H1 (cell line): ENCODE results near the gene ZNF155. TPM values are rescaled to one million over a fixed set of nuclear protein-coding genes. Genes with fewer than 3 reads are reported as not detected.
A peak's percentile ranks its signal among the peaks of the same experiment; 100 is the strongest.

Source experiments
- CTCF ChIA-PET: fragments of 300-600 bp; sonication (Branson Sonifier 250); formaldehyde crosslinking; loops from one replicate; lab custom pipeline; 2021; ENCODE audit not compliant: partially characterized antibody; lab: Charles Lee
- POLR2A ChIA-PET: fragments of 300-600 bp; sonication (Branson Sonifier 250); formaldehyde crosslinking; loops from one replicate; lab custom pipeline; 2021; ENCODE audit warnings: inconsistent platforms; ENCODE audit not compliant: partially characterized antibody; lab: Charles Lee
- DNase-seq, 2 experiments: peaks; one replicate each; pipeline versions ENCODE4 v3.0.0 to v3.0.0-alpha.2; 2010 to 2022; ENCODE audit warnings: low spot score in 2 of 2, low read depth in 1 of 2, mixed read lengths in 1 of 2
- FAIRE-seq: peaks from 2 replicates; lab custom pipeline; 2011; peaks lifted over from hg19 to GRCh38; lab: Jason Lieb, UNC
- H2AFZ ChIP-seq: 2 replicates; pipeline ENCODE4 v1.8.1; 2012; ENCODE audit warnings: low read length, inconsistent platforms
- H2AK5ac ChIP-seq: 2 replicates; pipeline ENCODE4 v1.6.1; 2013; ENCODE audit warnings: low read depth, low read length
- H2BK120ac ChIP-seq: replicated peaks from 2 replicates; pipeline ENCODE3; 2013; ENCODE audit warnings: low read depth, low read length, inconsistent platforms
- H2BK12ac ChIP-seq: 2 replicates; pipeline ENCODE4 v1.6.1; 2013; ENCODE audit warnings: low read depth, low read length
- H2BK15ac ChIP-seq: 2 replicates; pipeline ENCODE4 v1.6.1; 2013; ENCODE audit warnings: low read length
- H2BK20ac ChIP-seq: 2 replicates; pipeline ENCODE4 v1.6.1; 2013; ENCODE audit warnings: low read length
- H2BK5ac ChIP-seq: 2 replicates; pipeline ENCODE4 v1.6.1; 2013; ENCODE audit warnings: low read depth, low read length
- H3K14ac ChIP-seq: 2 replicates; pipeline ENCODE4 v1.6.1; 2013; ENCODE audit warnings: inconsistent platforms; ENCODE audit not compliant: insufficient read length
- H3K18ac ChIP-seq: 2 replicates; pipeline ENCODE4 v1.6.1; 2013; ENCODE audit warnings: low read length; ENCODE audit errors: extremely low read depth
- H3K23ac ChIP-seq: 2 replicates; pipeline ENCODE4 v1.6.1; 2013; ENCODE audit warnings: inconsistent platforms; ENCODE audit not compliant: insufficient read length
- H3K23me2 ChIP-seq: 2 replicates; pipeline ENCODE4 v1.6.1; 2013; ENCODE audit warnings: low read depth, low read length
- H3K27ac ChIP-seq: 2 replicates; pipeline ENCODE4 v1.6.1; 2011; ENCODE audit warnings: low read depth, low read length, inconsistent platforms
- H3K27me3 ChIP-seq, 4 experiments: replicated peaks in 1 of 4; 1 replicate in 1 of 4; 2 replicates in 3 of 4; pipeline versions ENCODE4 v1.6.1 to v1.8.1; 2011 to 2013; ENCODE audit warnings: low read length in 3 of 4, mild to moderate bottlenecking in 3 of 4, inconsistent platforms in 2 of 4, mixed read lengths in 2 of 4, moderate library complexity in 1 of 4; ENCODE audit not compliant: control insufficient read depth in 3 of 4, insufficient read depth in 3 of 4; ENCODE audit errors: extremely low read depth in 1 of 4
- H3K36me3 ChIP-seq, 4 experiments: 2 replicates each; pipeline versions ENCODE4 v1.6.1 to v1.8.1; 2011 to 2013; ENCODE audit warnings: mild to moderate bottlenecking in 4 of 4, low read length in 3 of 4, moderate library complexity in 2 of 4, control low read depth in 1 of 4, inconsistent platforms in 1 of 4; ENCODE audit not compliant: insufficient read depth in 4 of 4, control insufficient read depth in 2 of 4
- H3K4ac ChIP-seq: replicated peaks from 2 replicates; pipeline ENCODE3; 2013; ENCODE audit warnings: low read length, low read depth, mixed read lengths, inconsistent platforms; ENCODE audit not compliant: insufficient read length
- H3K4me1 ChIP-seq, 4 experiments: replicated peaks in 1 of 4; 1 replicate in 1 of 4; 2 replicates in 3 of 4; pipeline versions ENCODE4 v1.6.1 to v1.8.1; 2011 to 2013; ENCODE audit warnings: low read length in 3 of 4, inconsistent platforms in 2 of 4, mixed read lengths in 1 of 4; ENCODE audit not compliant: insufficient read depth in 4 of 4, control insufficient read depth in 3 of 4
- H3K4me2 ChIP-seq, 2 experiments: 2 replicates each; pipeline versions ENCODE4 v1.6.1 to v1.8.1; 2011 to 2013; ENCODE audit warnings: low read depth in 2 of 2, low read length in 2 of 2, control low read depth in 1 of 2, inconsistent platforms in 1 of 2, mild to moderate bottlenecking in 1 of 2; ENCODE audit not compliant: insufficient read depth in 1 of 2
- H3K4me3 ChIP-seq, 4 experiments: fragments of 200-600, 300-600 bp in 1 of 4; sonication (generic), shearing (Covaris generic), sonication (Bioruptor Twin) in 1 of 4; 2 replicates each; pipeline versions ENCODE4 v1.5.1 to v1.8.1; 2011 to 2016; ENCODE audit warnings: low read length in 4 of 4, low read depth in 3 of 4, control low read depth in 2 of 4, inconsistent platforms in 2 of 4, mild to moderate bottlenecking in 2 of 4, mixed read lengths in 1 of 4, moderate library complexity in 1 of 4; ENCODE audit not compliant: insufficient read depth in 2 of 4; ENCODE audit errors: extremely low read depth in 1 of 4
- H3K56ac ChIP-seq: replicated peaks from 2 replicates; pipeline ENCODE3; 2013; ENCODE audit warnings: low read depth, mild to moderate bottlenecking, mixed read lengths, low read length, inconsistent platforms; ENCODE audit not compliant: insufficient read length
- H3K79me1 ChIP-seq: 2 replicates; pipeline ENCODE4 v1.6.1; 2013; ENCODE audit warnings: low read depth, low read length, control low read depth
- H3K79me2 ChIP-seq, 2 experiments: 2 replicates each; pipeline versions ENCODE4 v1.6.1 to v1.8.1; 2012 to 2013; ENCODE audit warnings: low read length in 2 of 2, mild to moderate bottlenecking in 2 of 2, inconsistent platforms in 1 of 2; ENCODE audit not compliant: insufficient read depth in 2 of 2, control insufficient read depth in 1 of 2
- H3K9ac ChIP-seq, 4 experiments: replicated peaks in 1 of 4; 1 replicate in 1 of 4; 2 replicates in 3 of 4; pipeline versions ENCODE4 v1.6.1 to v1.8.1; 2011 to 2013; ENCODE audit warnings: low read depth in 3 of 4, low read length in 3 of 4, control low read depth in 2 of 4, mild to moderate bottlenecking in 2 of 4, moderate library complexity in 2 of 4, inconsistent platforms in 1 of 4; ENCODE audit errors: extremely low read depth in 1 of 4
- H3K9me3 ChIP-seq, 2 experiments: 2 replicates each; pipeline versions ENCODE4 v1.6.1 to v1.8.1; 2012 to 2013; ENCODE audit warnings: mild to moderate bottlenecking in 2 of 2, moderate library complexity in 2 of 2, control low read depth in 1 of 2, inconsistent platforms in 1 of 2, low read depth in 1 of 2, low read length in 1 of 2, mixed read lengths in 1 of 2; ENCODE audit not compliant: insufficient read depth in 2 of 2
- H4K20me1 ChIP-seq, 2 experiments: replicated peaks in 1 of 2; 2 replicates each; pipeline versions ENCODE3 to v1.8.1; 2011 to 2013; ENCODE audit warnings: inconsistent platforms in 2 of 2, low read length in 2 of 2, mild to moderate bottlenecking in 1 of 2; ENCODE audit not compliant: insufficient read depth in 2 of 2, control insufficient read depth in 1 of 2
- H4K5ac ChIP-seq: 2 replicates; pipeline ENCODE4 v1.6.1; 2013; ENCODE audit warnings: low read length, low read depth, mixed read lengths, inconsistent platforms; ENCODE audit not compliant: insufficient read length
- H4K8ac ChIP-seq: 2 replicates; pipeline ENCODE4 v1.8.0; 2013; ENCODE audit warnings: mild to moderate bottlenecking, moderate library complexity, low read length, inconsistent platforms; ENCODE audit not compliant: insufficient read depth; ENCODE audit errors: extremely low read depth
- H4K91ac ChIP-seq: replicated peaks from 2 replicates; pipeline ENCODE3; 2013; ENCODE audit warnings: low read length, mixed read lengths, inconsistent platforms; ENCODE audit not compliant: insufficient read length
- GTF2F1 ChIP-seq: IDR thresholded peaks from 2 replicates; pipeline ENCODE4 v1.6.1; 2012; ENCODE audit warnings: low read depth, low read length, improper control_type of control experiment, borderline replicate concordance
- POLR2A ChIP-seq, 2 experiments: IDR thresholded peaks; 1 replicate in 1 of 2; 2 replicates in 1 of 2; pipeline ENCODE4 v1.6.1; 2011; ENCODE audit warnings: low read depth in 2 of 2, low read length in 2 of 2, mild to moderate bottlenecking in 2 of 2; ENCODE audit errors: control extremely low read depth in 1 of 2
- ZNF274 ChIP-seq: IDR thresholded peaks from 2 replicates; pipeline ENCODE4 v1.7.0; 2012; ENCODE audit warnings: low read length, borderline replicate concordance; ENCODE audit errors: extremely low read depth
- WGBS, 2 experiments: shearing (Covaris generic) in 1 of 2; methylation state at CpG; one replicate each; pipeline versions ENCODE4 v1.1.6 to v1.1.7; 2013 to 2015; ENCODE audit warnings: low lambda C conversion rate in 2 of 2, mixed read lengths in 2 of 2, inconsistent platforms in 1 of 2, low coverage in 1 of 2, missing lambda C conversion rate in 1 of 2; ENCODE audit not compliant: insufficient replicate concordance in 2 of 2, insufficient coverage in 1 of 2, insufficient read length in 1 of 2; ENCODE audit errors: extremely low coverage in 1 of 2, missing lambda C conversion rate in 1 of 2; 5-methylcytosine and 5-hydroxymethylcytosine counted together
- polyA plus RNA-seq, 7 experiments: library from polyadenylated mRNA; depleted of rRNA in 3 of 7; stranded (reverse) in 5 of 7; unstranded in 2 of 7; fragments of >200 nt in 5 of 7; fragments of 200-250 nt in 2 of 7; gene quantifications; 1 replicate in 5 of 7; 2 replicates in 1 of 7; 4 replicates in 1 of 7; pipeline versions ENCODE4 v1.2.1 to v1.2.3, GENCODE V29; 2011 to 2013; ENCODE audit warnings: missing spikeins in 2 of 7, mixed read lengths in 2 of 7
- total RNA-seq: library from RNA; stranded (reverse); fragmentation: NEBNext Ultra II Directional; extraction: Animal tissue kit (Norgen Biotek cat#: 25700); gene quantifications from 2 replicates; pipeline ENCODE4 v1.2.1, GENCODE V29; 2021

The ZNF155 gene
- total and polyA plus RNA-seq, 2 of the 8 experiments (the other 6 are each of a cell fraction or from before 2014, with no cell fraction given) = 3.1 to 9.0 TPM

DNA sequence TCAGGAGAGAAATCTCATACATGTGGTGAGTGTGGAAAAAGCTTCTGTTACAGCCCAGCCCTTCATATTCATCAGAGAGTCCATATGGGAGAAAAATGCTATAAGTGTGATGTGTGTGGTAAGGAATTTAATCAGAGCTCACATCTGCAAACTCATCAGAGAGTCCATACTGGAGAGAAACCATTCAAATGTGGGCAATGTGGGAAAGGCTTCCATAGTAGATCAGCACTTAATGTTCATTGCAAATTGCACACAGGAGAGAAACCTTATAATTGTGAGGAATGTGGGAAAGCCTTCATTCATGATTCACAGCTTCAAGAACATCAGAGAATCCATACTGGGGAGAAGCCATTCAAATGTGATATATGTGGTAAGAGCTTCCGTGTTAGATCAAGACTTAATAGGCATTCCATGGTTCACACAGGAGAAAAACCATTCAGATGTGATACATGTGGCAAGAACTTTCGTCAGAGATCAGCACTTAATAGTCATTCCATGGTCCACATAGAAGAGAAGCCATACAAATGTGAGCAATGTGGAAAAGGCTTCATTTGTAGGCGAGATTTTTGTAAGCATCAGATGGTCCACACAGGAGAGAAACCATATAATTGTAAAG lies 17.8 kb upstream of the ZNF155 start:
- no peaks in the 10 kb centered on the region for H3K79me1 ChIP-seq
- H2AFZ ChIP-seq = no peak overlapping the region
- H3K36me3 ChIP-seq = peaks cover 16 to 79% (median 50%) of the 10 kb centered on the region in 4 experiments
- H3K9ac ChIP-seq = no peak overlapping the region
- H2AK5ac ChIP-seq = no peak overlapping the region
- no peak overlapping the region for H2BK20ac ChIP-seq
- H3K56ac ChIP-seq = no peak overlapping the region
- H3K79me2 ChIP-seq = no peaks in the 10 kb centered on the region
- H3K27ac ChIP-seq = no peak overlapping the region
- ChIA-PET CTCF (no interaction called here), POLR2A (no interaction called here)
- no peak overlapping the region for H4K91ac ChIP-seq
- H3K4ac ChIP-seq = no peak overlapping the region
- TF ChIP-seq GTF2F1 (0 out of 2 replicates have a peak, but pooled peaks have one; percentile 13), POLR2A (IDR thresholded peaks at IDR 0.05; ENCODE audit: control extremely low read depth in 1 of 2, low read depth in 2 of 2, low read length in 2 of 2) (no peak), ZNF274 (peak; percentile 35; the same call in 1 of the 2 replicates)
- H2BK120ac ChIP-seq = no peak overlapping the region
- no peaks in the 10 kb centered on the region for H4K20me1 ChIP-seq
- no peak overlapping the region for H4K8ac ChIP-seq
- H3K9me3 ChIP-seq = peaks cover 81 to 86% of the 10 kb centered on the region in 2 experiments
- no peaks in the 10 kb centered on the region for H3K4me1 ChIP-seq
- no peak overlapping the region for H2BK5ac ChIP-seq
- H3K4me3 ChIP-seq = peak overlapping the region in 1 of 4 experiments; percentile 24; a peak in 2 of 8 replicates
- no peak overlapping the region for H4K5ac ChIP-seq
- no peak overlapping the region for H2BK12ac ChIP-seq
- DNase-seq = no peak
- H3K18ac ChIP-seq = no peak overlapping the region
- H3K27me3 ChIP-seq = no peaks in the 10 kb centered on the region
- no peak overlapping the region for H2BK15ac ChIP-seq
- H3K4me2 ChIP-seq = no peak overlapping the region
- WGBS, 2 experiments = 89% methylated on average over 3 of the region's 3 CpGs; no CpG with 5 or more reads in 1 of the 2 experiments
- H3K23me2 ChIP-seq = no peaks in the 10 kb centered on the region
- no peak for FAIRE-seq
- no peak overlapping the region for H3K14ac ChIP-seq
- no peak overlapping the region for H3K23ac ChIP-seq
